Measurements from ENCODE around the gene PPTC7.
"Not testable (repeated sequence)": the region's sequence is repeated elsewhere in the genome, so short reads cannot be mapped to it uniquely, and the experiment has no call there.

The PPTC7 gene

GRCh38 chr12:110560946-110561345 lies 22.2 kb downstream of the PPTC7 start:
- no peak for TF ChIP-seq CTCF (IDR thresholded peaks at IDR 0.05; ENCODE audit: extremely low read depth, insufficient read depth, missing control alignments)
- DNase-seq (ENCODE audit: low spot score) = no peak
- in situ Hi-C loops (cut with MboI; ENCODE audit: low pct_unique_long_range_greater_than_20kb, low sequenced_read_pairs, unreplicated experiment) = no loop called here

- no peak for TF ChIP-seq CTCF (IDR thresholded peaks at IDR 0.05; ENCODE audit: extremely low read depth, insufficient read depth, missing control alignments)
- in situ Hi-C loops (cut with MboI; ENCODE audit: low pct_unique_long_range_greater_than_20kb, low sequenced_read_pairs, unreplicated experiment) = no loop called here
- DNase-seq (ENCODE audit: low spot score) = no peak
Observed at GRCh38 chr12:110560048-110560447, 23.1 kb downstream of the PPTC7 start.

DNA sequence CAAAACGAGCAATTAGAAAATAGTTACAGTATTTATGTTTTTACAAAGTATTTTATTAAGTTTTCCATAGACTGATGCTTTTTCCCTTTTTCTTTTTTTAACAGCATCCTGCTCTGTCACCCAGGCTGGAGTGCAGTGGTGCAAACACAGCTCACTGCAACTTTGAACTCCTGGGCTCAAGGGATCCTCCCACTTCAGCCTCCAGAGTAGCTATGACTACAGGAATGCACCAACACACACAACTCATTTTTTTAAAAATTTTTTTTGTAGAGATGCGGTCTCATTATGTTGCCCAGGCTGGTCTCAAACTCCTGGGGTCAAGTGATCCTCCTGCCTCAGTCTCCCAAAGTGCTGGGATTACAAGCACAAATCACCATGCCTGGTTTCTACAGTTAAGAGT lies 24.2 kb downstream of the PPTC7 start:
- in situ Hi-C loops (cut with MboI; ENCODE audit: low pct_unique_long_range_greater_than_20kb, low sequenced_read_pairs, unreplicated experiment); DNase-seq (ENCODE audit: low spot score): not testable (repeated sequence)

- DNase-seq (ENCODE audit: low spot score) = no peak
- TF ChIP-seq CTCF (IDR thresholded peaks at IDR 0.05; ENCODE audit: extremely low read depth, insufficient read depth, missing control alignments) = no peak
- in situ Hi-C loops (cut with MboI; ENCODE audit: low pct_unique_long_range_greater_than_20kb, low sequenced_read_pairs, unreplicated experiment) = no loop called here
Observed at GRCh38 chr12:110557300-110557699, 25.8 kb downstream of the PPTC7 start.

GRCh38 chr12:110556705-110557104 lies 26.4 kb downstream of the PPTC7 start:
- no peak for DNase-seq (ENCODE audit: low spot score)
- no peak for TF ChIP-seq CTCF (IDR thresholded peaks at IDR 0.05; ENCODE audit: extremely low read depth, insufficient read depth, missing control alignments)
- in situ Hi-C loops (cut with MboI; ENCODE audit: low pct_unique_long_range_greater_than_20kb, low sequenced_read_pairs, unreplicated experiment) = no loop called here

DNA sequence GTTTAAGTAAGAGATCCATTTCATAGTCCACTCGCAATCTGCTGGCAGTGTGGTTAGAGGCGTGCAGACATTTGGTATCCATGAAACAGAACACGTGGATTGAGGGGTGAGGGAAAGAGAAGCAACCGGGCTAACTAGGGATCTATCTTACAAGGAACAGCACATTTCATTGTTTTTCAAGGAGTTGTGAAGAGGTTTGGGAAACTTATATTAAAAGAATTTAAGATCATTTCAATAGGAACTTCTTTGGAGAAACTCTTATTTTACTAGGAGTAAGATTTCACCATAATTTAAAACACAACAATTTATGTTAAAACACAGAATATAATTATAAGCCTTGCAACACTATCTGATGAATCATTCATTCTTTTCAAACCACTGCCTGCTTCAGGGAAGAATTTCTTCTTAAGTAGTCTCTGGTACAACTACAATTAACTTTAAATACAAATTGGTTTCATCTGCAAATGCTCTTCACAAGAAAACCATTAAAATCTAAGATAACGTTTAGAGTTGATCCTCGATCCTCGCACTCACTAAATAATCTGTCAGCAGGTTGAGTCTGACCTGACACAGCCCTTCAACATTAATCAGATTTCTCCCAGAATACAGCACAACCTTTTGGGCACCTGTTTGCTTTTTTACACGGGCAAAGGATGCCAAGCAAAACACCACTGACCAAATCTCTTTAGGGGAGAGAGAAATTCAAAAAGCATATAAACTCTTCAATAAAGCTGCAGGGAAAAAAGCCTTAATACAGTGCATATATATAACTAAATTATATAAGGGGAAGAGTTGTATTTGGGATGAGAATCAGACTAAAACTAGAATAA lies 27.3 kb downstream of the PPTC7 start:
- in situ Hi-C loops (cut with MboI; ENCODE audit: low pct_unique_long_range_greater_than_20kb, low sequenced_read_pairs, unreplicated experiment) = no loop called here
- no peak for DNase-seq (ENCODE audit: low spot score)
- TF ChIP-seq CTCF (IDR thresholded peaks at IDR 0.05; ENCODE audit: extremely low read depth, insufficient read depth, missing control alignments) = no peak

GRCh38 chr12:110554184-110554583 lies 28.9 kb downstream of the PPTC7 start:
- in situ Hi-C loops (cut with MboI; ENCODE audit: low pct_unique_long_range_greater_than_20kb, low sequenced_read_pairs, unreplicated experiment) = no loop called here
- TF ChIP-seq CTCF (IDR thresholded peaks at IDR 0.05; ENCODE audit: extremely low read depth, insufficient read depth, missing control alignments) = no peak

More at GRCh38 chr12:110554184-110554583, 28.9 kb downstream of the PPTC7 start:
- DNase-seq (ENCODE audit: low spot score) = no peak
